ENCODE measurements around the gene SLCO3A1. TPM values are rescaled to one million over a fixed set of nuclear protein-coding genes. Genes with fewer than 3 reads are reported as not detected.

Gene SLCO3A1
- total RNA-seq, 4 donors from 2014 or later = 10.9 to 18.1 (median 14.2) TPM

DNA sequence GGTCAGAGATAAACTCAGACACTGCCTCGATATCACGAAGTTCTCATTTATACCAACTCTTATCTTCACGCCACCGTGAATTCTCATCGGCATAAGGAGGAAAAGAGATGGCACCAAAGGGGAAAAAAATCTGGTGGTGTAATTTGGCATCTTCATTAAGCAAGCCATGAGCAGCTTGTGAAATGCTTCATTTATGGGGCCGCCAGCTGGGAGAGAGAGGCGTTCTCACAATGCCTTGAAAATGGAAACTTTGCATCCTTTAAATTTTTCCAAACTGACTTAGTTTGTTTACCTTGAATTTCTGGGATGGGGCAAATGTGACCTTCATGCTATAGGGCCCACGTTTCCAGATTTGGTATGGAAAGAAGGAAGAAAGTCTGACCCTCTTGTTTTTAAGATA lies 297.7 kb downstream of the SLCO3A1 start:
- Histone ChIP-seq H3K27ac (no peak overlapping the region), H3K4me3 (no peak overlapping the region), H3K4me1 (peaks cover 0 to 4% (median 0%) of the 10 kb centered on the region in 3 donors), H3K27me3 (no peaks in the 10 kb centered on the region), H3K9me3 (no peaks in the 10 kb centered on the region), H3K36me3 (peaks cover 0 to 83% (median 0%) of the 10 kb centered on the region in 3 donors)
- 93 to 95% methylated on average over 8 of the region's 8 CpGs for WGBS, 2 donors
- TF ChIP-seq, protein P1, sequence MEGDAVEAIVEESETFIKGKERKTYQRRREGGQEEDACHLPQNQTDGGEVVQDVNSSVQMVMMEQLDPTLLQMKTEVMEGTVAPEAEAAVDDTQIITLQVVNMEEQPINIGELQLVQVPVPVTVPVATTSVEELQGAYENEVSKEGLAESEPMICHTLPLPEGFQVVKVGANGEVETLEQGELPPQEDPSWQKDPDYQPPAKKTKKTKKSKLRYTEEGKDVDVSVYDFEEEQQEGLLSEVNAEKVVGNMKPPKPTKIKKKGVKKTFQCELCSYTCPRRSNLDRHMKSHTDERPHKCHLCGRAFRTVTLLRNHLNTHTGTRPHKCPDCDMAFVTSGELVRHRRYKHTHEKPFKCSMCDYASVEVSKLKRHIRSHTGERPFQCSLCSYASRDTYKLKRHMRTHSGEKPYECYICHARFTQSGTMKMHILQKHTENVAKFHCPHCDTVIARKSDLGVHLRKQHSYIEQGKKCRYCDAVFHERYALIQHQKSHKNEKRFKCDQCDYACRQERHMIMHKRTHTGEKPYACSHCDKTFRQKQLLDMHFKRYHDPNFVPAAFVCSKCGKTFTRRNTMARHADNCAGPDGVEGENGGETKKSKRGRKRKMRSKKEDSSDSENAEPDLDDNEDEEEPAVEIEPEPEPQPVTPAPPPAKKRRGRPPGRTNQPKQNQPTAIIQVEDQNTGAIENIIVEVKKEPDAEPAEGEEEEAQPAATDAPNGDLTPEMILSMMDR (IDR thresholded peaks at IDR 0.05) = no peak
- TF ChIP-seq POLR2A (IDR thresholded peaks at IDR 0.05) = no peak
- intact Hi-C loops (cut with DNase I) = no loop called here
- no peak for DNase-seq

DNA sequence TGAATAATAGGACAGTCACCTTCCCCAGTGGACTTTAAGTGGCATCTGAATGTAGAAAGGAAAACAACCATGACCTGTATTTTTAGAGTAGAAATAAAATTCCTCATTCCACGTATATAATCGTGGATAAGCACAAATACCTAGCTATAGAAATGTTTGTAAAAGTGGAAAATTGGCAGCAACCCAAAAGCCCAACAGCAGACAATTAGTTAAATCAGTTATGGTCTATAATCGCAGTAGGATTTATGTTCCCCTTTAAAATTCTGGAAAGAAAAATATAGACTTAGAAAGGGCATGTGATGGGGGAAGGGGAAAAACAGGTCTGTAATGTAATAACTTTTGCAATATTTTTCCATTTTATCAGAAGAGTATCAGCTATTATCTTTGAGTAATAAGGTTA lies 298.2 kb downstream of the SLCO3A1 start:
- WGBS, 2 donors = 39 to 75% methylated on average over 3 of the region's 3 CpGs
- Histone ChIP-seq H3K4me1 (peaks cover 0 to 4% (median 0%) of the 10 kb centered on the region in 3 donors), H3K4me3 (no peak overlapping the region), H3K36me3 (peaks cover 0 to 84% (median 0%) of the 10 kb centered on the region in 3 donors), H3K9me3 (no peaks in the 10 kb centered on the region), H3K27me3 (no peaks in the 10 kb centered on the region), H3K27ac (no peak overlapping the region)
- intact Hi-C loops (cut with DNase I) = no loop called here
- DNase-seq = no peak
- no peak for TF ChIP-seq POLR2A (IDR thresholded peaks at IDR 0.05)
- TF ChIP-seq, protein P1 (IDR thresholded peaks at IDR 0.05) = no peak

DNA sequence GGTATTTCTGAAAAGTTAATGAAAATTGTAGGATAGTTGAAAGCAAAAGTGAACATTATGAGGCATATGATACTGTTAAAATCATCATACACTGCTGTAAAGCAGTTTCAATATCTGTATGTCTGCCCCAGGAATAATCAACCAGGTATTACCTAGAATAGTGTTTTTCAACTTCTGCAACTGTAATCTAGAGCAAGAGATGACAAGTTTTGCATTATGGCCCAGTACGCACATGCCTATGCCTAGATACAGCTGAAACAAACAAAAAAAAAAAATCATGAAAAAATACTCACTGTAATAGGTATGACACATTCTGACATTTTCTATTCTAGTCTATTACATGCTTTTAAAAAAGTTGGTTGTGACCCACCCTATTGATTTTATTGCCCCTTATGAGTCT lies 299.5 kb downstream of the SLCO3A1 start:
- TF ChIP-seq, protein P1 (IDR thresholded peaks at IDR 0.05) = no peak
- TF ChIP-seq POLR2A (IDR thresholded peaks at IDR 0.05) = no peak
- WGBS, 2 donors = 95 to 100% methylated on average over 1 of the region's 1 CpG
- DNase-seq = no peak
- Histone ChIP-seq H3K9me3 (no peaks in the 10 kb centered on the region), H3K27me3 (no peaks in the 10 kb centered on the region), H3K4me1 (peaks cover 0 to 9% (median under 1%) of the 10 kb centered on the region in 3 donors), H3K27ac (no peak overlapping the region), H3K36me3 (peaks cover 0 to 78% (median 0%) of the 10 kb centered on the region in 3 donors), H3K4me3 (no peak overlapping the region)
- intact Hi-C loops (cut with DNase I) = no loop called here

GRCh38 chr15:92153620-92154019 lies 300.1 kb downstream of the SLCO3A1 start:
- H3K36me3 ChIP-seq = peaks cover 0 to 71% (median 0%) of the 10 kb centered on the region in 3 donors
- no peaks in the 10 kb centered on the region for H3K9me3 ChIP-seq
- peaks cover 0 to 16% (median 4%) of the 10 kb centered on the region in 3 donors for H3K4me1 ChIP-seq
- no peak for TF ChIP-seq POLR2A (IDR thresholded peaks at IDR 0.05)
- TF ChIP-seq, protein P1 (IDR thresholded peaks at IDR 0.05) = no peak
- H3K27ac ChIP-seq = no peak overlapping the region
- 93% methylated on average over 3 of the region's 3 CpGs for WGBS, 2 donors
- H3K4me3 ChIP-seq = no peak overlapping the region
- intact Hi-C loops (cut with DNase I) = no loop called here
- DNase-seq = no peak
- no peaks in the 10 kb centered on the region for H3K27me3 ChIP-seq

GRCh38 chr15:92155934-92156333 lies 302.4 kb downstream of the SLCO3A1 start:
- no peaks in the 10 kb centered on the region for H3K27me3 ChIP-seq
- H3K27ac ChIP-seq = no peak overlapping the region
- DNase-seq = no peak
- TF ChIP-seq, protein P1 (IDR thresholded peaks at IDR 0.05) = no peak
- no peak for TF ChIP-seq POLR2A (IDR thresholded peaks at IDR 0.05)
- H3K36me3 ChIP-seq = peaks cover 0 to 61% (median 0%) of the 10 kb centered on the region in 3 donors
- 86 to 90% methylated on average over 8 to 9 of the region's 9 CpGs for WGBS, 2 donors
- H3K4me1 ChIP-seq = peaks cover 0 to 17% (median 4%) of the 10 kb centered on the region in 3 donors
- intact Hi-C loops (cut with DNase I) = no loop called here
- H3K9me3 ChIP-seq = no peaks in the 10 kb centered on the region
- no peak overlapping the region for H3K4me3 ChIP-seq
